NCI-H2171 treated with DMSO at 0.1 percent for 48 hours (cell line): ENCODE results near the gene BMPR1A.
"Not testable (repeated sequence)": the region's sequence is repeated elsewhere in the genome, so short reads cannot be mapped to it uniquely, and the experiment has no call there.

Experiments
- DNase-seq: peaks from one replicate; lab custom pipeline; 2025; lab: John Stamatoyannopoulos, UW

The BMPR1A gene

GRCh38 chr10:86941426-86941825, 185.0 kb downstream of the BMPR1A start:
- DNase-seq, result no peak

- no peak for DNase-seq
Measured at GRCh38 chr10:86941991-86942421, 185.6 kb downstream of the BMPR1A start.

GRCh38 chr10:86942441-86943315, 186.3 kb downstream of the BMPR1A start:
- DNase-seq, result no peak

- DNase-seq, result no peak
Measured at GRCh38 chr10:86943316-86944030, 187.1 kb downstream of the BMPR1A start.

- no peak for DNase-seq
Measured at GRCh38 chr10:86944031-86944419, 187.6 kb downstream of the BMPR1A start.

- DNase-seq, result no peak
Measured at GRCh38 chr10:86944471-86944870, 188.1 kb downstream of the BMPR1A start.

- DNase-seq, result no peak
Measured at GRCh38 chr10:86944907-86945306, 188.5 kb downstream of the BMPR1A start.

GRCh38 chr10:86945361-86946212, 189.2 kb downstream of the BMPR1A start:
- no peak for DNase-seq

GRCh38 chr10:86946213-86947155, 190.1 kb downstream of the BMPR1A start:
- DNase-seq, result no peak

- DNase-seq, result not testable (repeated sequence)
Measured at GRCh38 chr10:86947806-86948205, 191.4 kb downstream of the BMPR1A start.

- DNase-seq, result no peak
Measured at GRCh38 chr10:86950349-86950748, 193.9 kb downstream of the BMPR1A start.

GRCh38 chr10:86951184-86951761, 194.9 kb downstream of the BMPR1A start:
- no peak for DNase-seq

- no peak for DNase-seq
Measured at GRCh38 chr10:86952106-86952505, 195.7 kb downstream of the BMPR1A start.

GRCh38 chr10:86952697-86953096, 196.3 kb downstream of the BMPR1A start:
- DNase-seq, result not testable (repeated sequence)

GRCh38 chr10:86953747-86954680, 197.6 kb downstream of the BMPR1A start:
- no peak for DNase-seq

- no peak for DNase-seq
Measured at GRCh38 chr10:86954681-86955500, 198.5 kb downstream of the BMPR1A start.

GRCh38 chr10:86955501-86956194, 199.2 kb downstream of the BMPR1A start:
- DNase-seq, result no peak

GRCh38 chr10:86956195-86956847, 199.9 kb downstream of the BMPR1A start:
- DNase-seq, result no peak
